Measurements from ENCODE around the gene ZNF525.
A peak's percentile ranks its signal among the peaks of the same experiment; 100 is the strongest.
"Not testable (repeated sequence)": the region's sequence is repeated elsewhere in the genome, so short reads cannot be mapped to it uniquely, and the experiment has no call there.

The ZNF525 gene

GRCh38 chr19:53365134-53365898 is at the start of gene ZNF525:
Gene ZNF525 (plus strand): TSS chr19:53365705. CDS start chr19:53372282, 6,577 bp downstream.
- Mint-ChIP-seq H3K4me1 (peaks cover 16 to 43% of the 10 kb centered on the region in 2 donors), H3K27me3 (no peaks in the 10 kb centered on the region), H3K9me3 (peaks cover under 1 to 4% of the 10 kb centered on the region in 2 donors), H3K27ac (peak within 1 kb of the TSS; percentile 96), H3K36me3 (peaks cover 13 to 14% of the 10 kb centered on the region in 2 donors), H3K4me3 (peak within 1 kb of the TSS; percentile 90 to 97)
- DNase-seq: peak; percentile 94
- peak; percentile 99 for ATAC-seq (replicated peaks)

GRCh38 chr19:53328967-53329366 is 36.5 kb upstream of the ZNF525 start:
- DNase-seq: peak; percentile 22
- H3K27me3 Mint-ChIP-seq: peaks cover 22 to 34% of the 10 kb centered on the region in 2 donors
- H3K4me3 Mint-ChIP-seq: peak overlapping the region; percentile 79 to 82
- peaks cover 5 to 11% of the 10 kb centered on the region in 2 donors for H3K4me1 Mint-ChIP-seq
- peak; percentile 31 to 39 for ATAC-seq (replicated peaks)
- peaks cover 14 to 32% of the 10 kb centered on the region in 2 donors for H3K36me3 Mint-ChIP-seq
- H3K9me3 Mint-ChIP-seq: peaks cover 20 to 21% of the 10 kb centered on the region in 2 donors
- peak overlapping the region; percentile 51 for H3K27ac Mint-ChIP-seq

GRCh38 chr19:53332484-53332883 is 33.0 kb upstream of the ZNF525 start:
- H3K27me3 Mint-ChIP-seq: peaks cover 12 to 13% of the 10 kb centered on the region in 2 donors
- no peak for DNase-seq
- H3K9me3 Mint-ChIP-seq: peaks cover 8 to 16% of the 10 kb centered on the region in 2 donors
- ATAC-seq (replicated peaks): no peak
- H3K4me1 Mint-ChIP-seq: peaks cover 13 to 27% of the 10 kb centered on the region in 2 donors
- H3K27ac Mint-ChIP-seq: peak overlapping the region; percentile 71
- H3K4me3 Mint-ChIP-seq: peak overlapping the region; percentile 74 to 78
- peaks cover 23 to 36% of the 10 kb centered on the region in 2 donors for H3K36me3 Mint-ChIP-seq

GRCh38 chr19:53333066-53333462 is 32.4 kb upstream of the ZNF525 start:
- Mint-ChIP-seq H3K9me3 (peaks cover 4 to 12% of the 10 kb centered on the region in 2 donors), H3K4me1 (peaks cover 13 to 27% of the 10 kb centered on the region in 2 donors), H3K27me3 (peaks cover 9 to 12% of the 10 kb centered on the region in 2 donors), H3K27ac (peak overlapping the region; percentile 94), H3K4me3 (peak overlapping the region; percentile 89 to 92), H3K36me3 (peaks cover 23 to 38% of the 10 kb centered on the region in 2 donors)
- ATAC-seq (replicated peaks) (peak; percentile 24 to 43), DNase-seq (no peak)

- peaks cover 12 to 24% of the 10 kb centered on the region in 2 donors for H3K4me1 Mint-ChIP-seq
- ATAC-seq (replicated peaks): peak; percentile 96 to 98
These were observed 31.7 kb upstream of the ZNF525 start, which contains the start of gene ZNF845 for GRCh38 chr19:53333463-53334449. Gene ZNF845 (plus strand): TSS chr19:53333749. CDS start chr19:53341308, 7,559 bp downstream.

GRCh38 chr19:53344403-53344802 is 21.1 kb upstream of the ZNF525 start:
- peaks cover 18 to 29% of the 10 kb centered on the region in 2 donors for H3K9me3 Mint-ChIP-seq
- ATAC-seq (replicated peaks); DNase-seq; H3K4me3 Mint-ChIP-seq; H3K27ac Mint-ChIP-seq; H3K4me1 Mint-ChIP-seq; H3K27me3 Mint-ChIP-seq: not testable (repeated sequence)
- H3K36me3 Mint-ChIP-seq: peaks cover 87 to 96% of the 10 kb centered on the region in 2 donors

More at GRCh38 chr19:53333463-53334449, 31.7 kb upstream of the ZNF525 start, which contains the start of gene ZNF845:
- H3K36me3 Mint-ChIP-seq: peaks cover 20 to 38% of the 10 kb centered on the region in 2 donors
- peak within 1 kb of the TSS; percentile 94 for H3K27ac Mint-ChIP-seq
- peaks cover 4 to 8% of the 10 kb centered on the region in 2 donors for H3K9me3 Mint-ChIP-seq
- H3K27me3 Mint-ChIP-seq: peaks cover 7 to 8% of the 10 kb centered on the region in 2 donors
- peak within 1 kb of the TSS; percentile 89 to 92 for H3K4me3 Mint-ChIP-seq
- DNase-seq: peak; percentile 94

- H3K36me3 Mint-ChIP-seq: peaks cover 44 to 52% of the 10 kb centered on the region in 2 donors
- DNase-seq (no peak), ATAC-seq (replicated peaks) (no peak)
- no peak overlapping the region for H3K27ac Mint-ChIP-seq
- H3K27me3 Mint-ChIP-seq: no peaks in the 10 kb centered on the region
- H3K4me3 Mint-ChIP-seq: no peak overlapping the region
- H3K9me3 Mint-ChIP-seq: peaks cover 42 to 44% of the 10 kb centered on the region in 2 donors
- H3K4me1 Mint-ChIP-seq: peaks cover 5 to 6% of the 10 kb centered on the region in 2 donors
These were observed 9.8 kb upstream of the ZNF525 start for GRCh38 chr19:53355739-53356138.

- DNase-seq (no peak), ATAC-seq (replicated peaks) (no peak)
- peaks cover 5 to 6% of the 10 kb centered on the region in 2 donors for H3K4me1 Mint-ChIP-seq
- peaks cover 21 to 30% of the 10 kb centered on the region in 2 donors for H3K36me3 Mint-ChIP-seq
- no peak overlapping the region for H3K27ac Mint-ChIP-seq
- no peaks in the 10 kb centered on the region for H3K27me3 Mint-ChIP-seq
- peaks cover 24% of the 10 kb centered on the region in 2 donors for H3K9me3 Mint-ChIP-seq
- no peak overlapping the region for H3K4me3 Mint-ChIP-seq
These were observed 7.5 kb upstream of the ZNF525 start for GRCh38 chr19:53357821-53358581.

- H3K4me3 Mint-ChIP-seq, H3K27ac Mint-ChIP-seq: not testable (repeated sequence)
These were observed 5.4 kb upstream of the ZNF525 start for GRCh38 chr19:53360056-53360455.

GRCh38 chr19:53365899-53366493 is 491 bp downstream of the ZNF525 start:
- peak; percentile 62 to 66 for ATAC-seq (replicated peaks)
- Mint-ChIP-seq H3K4me1 (peaks cover 19 to 42% of the 10 kb centered on the region in 2 donors), H3K9me3 (peaks cover 3 to 4% of the 10 kb centered on the region in 2 donors), H3K27ac (peak overlapping the region; percentile 96), H3K27me3 (no peaks in the 10 kb centered on the region), H3K36me3 (peaks cover 19% of the 10 kb centered on the region in 2 donors), H3K4me3 (peak overlapping the region; percentile 90 to 97)
- DNase-seq: no peak

More at GRCh38 chr19:53360056-53360455, 5.4 kb upstream of the ZNF525 start:
- not testable (repeated sequence) for DNase-seq; H3K4me1 Mint-ChIP-seq; H3K27me3 Mint-ChIP-seq; ATAC-seq (replicated peaks)
- H3K9me3 Mint-ChIP-seq: peaks cover 13 to 18% of the 10 kb centered on the region in 2 donors
- H3K36me3 Mint-ChIP-seq: peaks cover 14 to 16% of the 10 kb centered on the region in 2 donors

GRCh38 chr19:53372196-53372595 is 6.7 kb downstream of the ZNF525 start:
- ATAC-seq (replicated peaks): no peak
- H3K4me3 Mint-ChIP-seq: no peak overlapping the region
- H3K4me1 Mint-ChIP-seq: peaks cover 16 to 31% of the 10 kb centered on the region in 2 donors
- H3K36me3 Mint-ChIP-seq: peaks cover 60 to 70% of the 10 kb centered on the region in 2 donors
- H3K27me3 Mint-ChIP-seq: no peaks in the 10 kb centered on the region
- no peak for DNase-seq
- H3K9me3 Mint-ChIP-seq: peaks cover 6 to 7% of the 10 kb centered on the region in 2 donors
- no peak overlapping the region for H3K27ac Mint-ChIP-seq

GRCh38 chr19:53374288-53374687 is 8.8 kb downstream of the ZNF525 start:
- H3K27me3 Mint-ChIP-seq: no peaks in the 10 kb centered on the region
- DNase-seq (no peak), ATAC-seq (replicated peaks) (no peak)
- H3K27ac Mint-ChIP-seq: no peak overlapping the region
- peaks cover 70 to 80% of the 10 kb centered on the region in 2 donors for H3K36me3 Mint-ChIP-seq
- no peak overlapping the region for H3K4me3 Mint-ChIP-seq
- H3K9me3 Mint-ChIP-seq: peaks cover 3 to 6% of the 10 kb centered on the region in 2 donors
- peaks cover 7 to 10% of the 10 kb centered on the region in 2 donors for H3K4me1 Mint-ChIP-seq

- no peak overlapping the region for H3K4me3 Mint-ChIP-seq
- H3K9me3 Mint-ChIP-seq: peaks cover 3 to 6% of the 10 kb centered on the region in 2 donors
- H3K36me3 Mint-ChIP-seq: peaks cover 71 to 82% of the 10 kb centered on the region in 2 donors
- H3K27ac Mint-ChIP-seq: no peak overlapping the region
- ATAC-seq (replicated peaks) (no peak), DNase-seq (no peak)
- peaks cover 6 to 7% of the 10 kb centered on the region in 2 donors for H3K4me1 Mint-ChIP-seq
- H3K27me3 Mint-ChIP-seq: no peaks in the 10 kb centered on the region
These were observed 9.2 kb downstream of the ZNF525 start for GRCh38 chr19:53374743-53375142.
